GM18508 (cell line): Measurements from ENCODE around the gene GNA12.
"Not testable (repeated sequence)": the region's sequence is repeated elsewhere in the genome, so short reads cannot be mapped to it uniquely, and the experiment has no call there.

Experiments
- ATAC-seq: cut with Tn5 transposase; IDR thresholded peaks from one replicate; pipeline ENCODE4 v1.9.1; 2021; ENCODE audit warnings: moderate number of reproducible peaks; ENCODE audit not compliant: insufficient read depth, unreplicated experiment

Gene GNA12

GRCh38 chr7:2687338-2687869 is 156.7 kb downstream of the GNA12 start:
- no peak for ATAC-seq

DNA sequence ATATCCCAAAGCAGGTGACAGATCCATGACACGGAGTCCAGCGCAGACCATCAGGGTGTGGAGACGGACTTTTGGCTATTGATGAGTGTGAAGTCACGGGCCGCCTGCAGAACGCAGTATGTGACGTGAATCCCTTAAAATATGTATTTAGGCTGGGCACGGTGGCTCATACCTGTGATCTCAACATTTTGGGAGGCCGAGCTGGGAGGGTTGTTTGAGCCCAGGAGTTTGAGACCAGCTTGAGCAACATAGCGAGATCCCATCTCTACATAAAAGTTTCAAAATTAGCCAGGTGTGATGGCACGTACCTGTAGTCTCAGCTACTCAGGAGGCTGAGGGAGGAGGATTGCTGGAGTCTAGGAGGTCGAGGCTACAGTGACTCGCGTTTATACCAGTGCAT is 158.0 kb downstream of the GNA12 start:
- no peak for ATAC-seq

GRCh38 chr7:2684501-2684900 is 159.6 kb downstream of the GNA12 start:
- ATAC-seq = no peak

DNA sequence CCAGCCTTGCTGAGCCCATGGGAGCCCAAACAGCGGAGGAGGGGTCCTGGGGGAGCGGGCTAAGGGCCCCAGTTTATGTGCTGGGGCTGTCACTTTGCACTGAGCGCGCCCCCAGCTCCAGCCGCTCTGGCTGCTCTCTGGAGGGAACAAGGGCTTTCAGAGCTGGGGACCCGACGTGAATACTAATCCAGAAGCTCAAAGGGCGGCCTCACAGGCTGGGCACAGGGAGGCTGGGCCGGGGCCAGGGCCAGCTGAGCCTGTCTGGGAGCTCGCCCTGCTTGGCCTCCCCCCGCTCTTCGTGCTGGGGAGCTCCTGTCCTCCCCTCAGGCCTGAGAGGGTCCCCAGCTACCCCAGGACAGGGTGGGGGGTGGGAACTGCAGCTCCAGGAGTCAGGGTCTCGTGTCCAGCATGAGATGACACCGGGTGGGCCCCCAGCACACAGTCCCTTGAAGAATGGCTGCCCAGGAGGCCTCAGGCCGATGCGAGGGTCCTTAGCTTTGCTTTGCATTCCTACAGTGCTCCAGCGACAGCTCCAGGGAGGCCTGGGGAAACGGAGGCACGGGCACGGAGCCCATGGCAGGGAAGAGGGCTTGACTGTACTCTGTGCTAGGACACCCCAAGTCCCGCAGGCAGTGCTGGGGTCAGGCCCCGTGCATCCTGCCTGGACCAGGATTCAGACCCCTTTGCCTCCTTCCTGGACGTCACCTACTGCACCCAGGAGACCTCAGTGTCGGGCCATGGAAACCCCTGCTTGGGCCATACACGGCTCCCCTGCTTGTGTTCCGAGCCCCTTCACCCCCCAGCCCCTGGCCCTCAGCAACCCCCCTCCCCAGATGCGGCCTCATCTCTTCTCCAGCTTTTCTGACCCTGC is 161.9 kb downstream of the GNA12 start:
- no peak for ATAC-seq

GRCh38 chr7:2680792-2681490 is 163.2 kb downstream of the GNA12 start:
- ATAC-seq = no peak

GRCh38 chr7:2680256-2680655 is 163.9 kb downstream of the GNA12 start:
- ATAC-seq = no peak

DNA sequence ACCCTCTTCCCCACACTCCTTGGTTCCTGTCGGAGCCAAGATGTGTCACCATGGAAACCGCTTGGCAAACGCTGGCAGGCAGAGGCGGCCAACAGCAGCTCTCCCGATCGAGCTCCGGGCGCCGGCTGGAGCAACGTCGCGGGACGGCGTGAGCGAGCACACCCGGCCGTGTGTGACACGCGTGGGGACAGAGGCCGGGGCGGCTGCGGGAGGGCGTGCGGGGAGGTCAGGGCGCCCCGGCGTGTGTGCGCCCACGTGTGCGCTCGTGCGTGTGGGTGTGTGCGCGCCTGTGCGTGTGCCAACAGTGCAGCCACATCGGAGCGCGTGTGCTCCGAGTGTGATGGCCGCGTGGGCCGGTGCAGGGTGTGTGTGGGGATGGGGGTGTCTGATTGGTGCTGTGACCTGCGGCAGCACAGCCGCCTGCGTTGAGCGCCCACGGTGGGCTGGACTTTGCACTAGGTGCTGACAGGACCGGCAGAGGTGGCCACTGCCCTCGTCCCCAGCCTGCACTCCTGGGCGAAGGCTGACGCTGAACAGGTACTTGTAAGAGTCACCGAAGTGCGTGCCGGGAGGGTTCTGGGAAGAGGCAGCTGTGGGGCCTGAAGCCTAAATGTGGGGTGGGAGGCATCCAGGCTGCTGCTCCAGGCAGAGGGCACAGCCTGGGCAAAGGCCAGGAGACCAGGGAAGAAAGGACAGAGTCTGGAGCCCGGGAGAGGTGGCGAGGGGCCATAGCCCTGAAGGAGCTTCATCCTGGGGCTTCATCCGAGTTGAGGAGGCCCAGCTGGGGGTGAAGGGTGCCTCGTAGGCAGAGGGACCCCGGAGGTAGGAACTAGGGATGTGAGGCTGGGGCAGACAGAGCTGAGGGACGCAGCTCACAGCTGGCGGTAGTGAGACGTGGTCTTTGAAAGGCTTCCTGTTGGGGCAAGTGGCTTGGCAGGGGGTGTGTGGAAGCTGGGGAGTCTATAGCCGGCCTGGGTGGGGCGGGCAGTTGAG is 164.7 kb downstream of the GNA12 start:
- ATAC-seq = not testable (repeated sequence)

DNA sequence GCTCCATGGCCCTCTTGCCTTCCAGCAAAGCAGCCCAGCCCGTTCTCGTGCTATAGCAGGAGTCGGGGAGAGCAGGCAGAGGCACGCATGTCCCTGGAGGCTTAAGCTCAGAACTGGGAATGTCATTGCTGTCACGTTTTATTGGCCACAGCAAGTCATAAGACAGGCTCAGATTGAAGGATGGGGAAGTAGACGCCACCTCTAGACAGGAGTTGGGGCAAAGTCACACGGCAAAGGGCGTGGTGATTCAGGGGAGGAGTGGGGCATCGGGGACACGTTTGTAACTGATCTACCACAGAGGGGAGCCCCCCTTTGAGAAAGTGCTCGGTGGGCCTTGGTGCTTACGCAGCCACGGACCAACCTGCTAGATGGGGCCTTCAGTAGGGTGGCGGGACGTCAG is 165.7 kb downstream of the GNA12 start:
- not testable (repeated sequence) for ATAC-seq
